ENCODE results near the gene CDK5RAP3. TPM values are rescaled to one million over a fixed set of nuclear protein-coding genes. Genes with fewer than 3 reads are reported as not detected.

CDK5RAP3 gene
- total RNA-seq (72.2 and 118 TPM in 2 replicates), polyA plus RNA-seq (57.1 and 58.1 TPM in 2 replicates), polyA minus RNA-seq (ENCODE audit: low replicate concordance) (22.1 and 73.3 TPM in 2 replicates)
- 76.4 and 78.4 TPM in 2 replicates for polyA plus RNA-seq (2012)

GRCh38 chr17:47970725-47971499 is at the start of gene CDK5RAP3:
Gene CDK5RAP3, plus strand, starts transcription at chr17:47971113. Its CDS starts 34 bp downstream, at chr17:47971147.
- peaks cover 12% of the 10 kb centered on the region for H3K4me1 ChIP-seq (ENCODE audit: control insufficient read depth, extremely low read depth, insufficient read depth, low read length)
- peak within 1 kb of the TSS; percentile 56 to 92 (median 86) for H3K4me3 ChIP-seq (replicated peaks in 1 of 4; ENCODE audit: control extremely low read depth in 1 of 4, insufficient read depth in 1 of 4, low read depth in 3 of 4, low read length in 4 of 4)
- peak within 1 kb of the TSS; percentile 96 for H3K4me2 ChIP-seq (ENCODE audit: extremely low read depth, insufficient read depth, low read length)
- peak within 1 kb of the TSS; percentile 98 for H2AFZ ChIP-seq (ENCODE audit: low read length)
- H3K79me2 ChIP-seq (ENCODE audit: control insufficient read depth, insufficient read depth, low read length), result peaks cover 13% of the 10 kb centered on the region
- DNase-seq (ENCODE audit: low read depth in 2 of 2), result peak; percentile 98 to 99
- peaks cover 11% of the 10 kb centered on the region for H3K36me3 ChIP-seq (ENCODE audit: control insufficient read depth, insufficient read depth, low read length)
- no peaks in the 10 kb centered on the region for H3K27me3 ChIP-seq (ENCODE audit: control insufficient read depth, insufficient read depth, low read length)
- H4K20me1 ChIP-seq (ENCODE audit: control insufficient read depth, extremely low read depth, insufficient read depth, low read length), result no peaks in the 10 kb centered on the region
- TF ChIP-seq CTCF (conservative IDR thresholded peaks at IDR 0.05 in 1 of 2, IDR thresholded peaks at IDR 0.05 in 1 of 2; ENCODE audit: low read depth in 1 of 2, low read length in 2 of 2) (peak; percentile 76 to 77), EZH2 (IDR thresholded peaks at IDR 0.05; ENCODE audit: low read length, missing control alignments) (no peak)
- peak within 1 kb of the TSS; percentile 91 for H3K27ac ChIP-seq (ENCODE audit: insufficient read depth, low read length)
- H3K9me3 ChIP-seq (ENCODE audit: control insufficient read depth, insufficient read depth, low read depth, low read length), result no peaks in the 10 kb centered on the region
- H3K9ac ChIP-seq (ENCODE audit: insufficient read depth, low read length), result peak within 1 kb of the TSS; percentile 75

GRCh38 chr17:47924785-47925677 is 45.9 kb upstream of the CDK5RAP3 start:
- H3K36me3 ChIP-seq (ENCODE audit: control insufficient read depth, insufficient read depth, low read length), result peaks cover 10% of the 10 kb centered on the region
- no peaks in the 10 kb centered on the region for H3K27me3 ChIP-seq (ENCODE audit: control insufficient read depth, insufficient read depth, low read length)
- H3K9me3 ChIP-seq (ENCODE audit: control insufficient read depth, insufficient read depth, low read depth, low read length), result no peaks in the 10 kb centered on the region
- no peak overlapping the region for H3K27ac ChIP-seq (ENCODE audit: insufficient read depth, low read length)
- no peaks in the 10 kb centered on the region for H4K20me1 ChIP-seq (ENCODE audit: control insufficient read depth, extremely low read depth, insufficient read depth, low read length)
- no peak for TF ChIP-seq EZH2 (IDR thresholded peaks at IDR 0.05; ENCODE audit: low read length, missing control alignments)
- TF ChIP-seq CTCF (conservative IDR thresholded peaks at IDR 0.05 in 1 of 2, IDR thresholded peaks at IDR 0.05 in 1 of 2; ENCODE audit: low read depth in 1 of 2, low read length in 2 of 2), result no peak
- no peaks in the 10 kb centered on the region for H3K79me2 ChIP-seq (ENCODE audit: control insufficient read depth, insufficient read depth, low read length)
- no peaks in the 10 kb centered on the region for H3K4me1 ChIP-seq (ENCODE audit: control insufficient read depth, extremely low read depth, insufficient read depth, low read length)
- H3K4me3 ChIP-seq (replicated peaks in 1 of 4; ENCODE audit: control extremely low read depth in 1 of 4, insufficient read depth in 1 of 4, low read depth in 3 of 4, low read length in 4 of 4), result no peak overlapping the region
- peak in 1 of 2 donors; percentile 49 for DNase-seq (ENCODE audit: low read depth in 2 of 2)
- H3K4me2 ChIP-seq (ENCODE audit: extremely low read depth, insufficient read depth, low read length), result no peak overlapping the region
- no peak overlapping the region for H3K9ac ChIP-seq (ENCODE audit: insufficient read depth, low read length)
- no peak overlapping the region for H2AFZ ChIP-seq (ENCODE audit: low read length)

- no peak overlapping the region for H2AFZ ChIP-seq (ENCODE audit: low read length)
- H3K36me3 ChIP-seq (ENCODE audit: control insufficient read depth, insufficient read depth, low read length), result peaks cover 10% of the 10 kb centered on the region
- H3K4me3 ChIP-seq (replicated peaks in 1 of 4; ENCODE audit: control extremely low read depth in 1 of 4, insufficient read depth in 1 of 4, low read depth in 3 of 4, low read length in 4 of 4), result no peak overlapping the region
- no peaks in the 10 kb centered on the region for H3K27me3 ChIP-seq (ENCODE audit: control insufficient read depth, insufficient read depth, low read length)
- no peaks in the 10 kb centered on the region for H3K9me3 ChIP-seq (ENCODE audit: control insufficient read depth, insufficient read depth, low read depth, low read length)
- no peak overlapping the region for H3K27ac ChIP-seq (ENCODE audit: insufficient read depth, low read length)
- H4K20me1 ChIP-seq (ENCODE audit: control insufficient read depth, extremely low read depth, insufficient read depth, low read length), result no peaks in the 10 kb centered on the region
- no peak overlapping the region for H3K9ac ChIP-seq (ENCODE audit: insufficient read depth, low read length)
- no peak overlapping the region for H3K4me2 ChIP-seq (ENCODE audit: extremely low read depth, insufficient read depth, low read length)
- no peaks in the 10 kb centered on the region for H3K4me1 ChIP-seq (ENCODE audit: control insufficient read depth, extremely low read depth, insufficient read depth, low read length)
- no peak for TF ChIP-seq CTCF (conservative IDR thresholded peaks at IDR 0.05 in 1 of 2, IDR thresholded peaks at IDR 0.05 in 1 of 2; ENCODE audit: low read depth in 1 of 2, low read length in 2 of 2)
- TF ChIP-seq EZH2 (IDR thresholded peaks at IDR 0.05; ENCODE audit: low read length, missing control alignments), result no peak
- no peak for DNase-seq (ENCODE audit: low read depth in 2 of 2)
- no peaks in the 10 kb centered on the region for H3K79me2 ChIP-seq (ENCODE audit: control insufficient read depth, insufficient read depth, low read length)
These were observed 45.3 kb upstream of the CDK5RAP3 start for GRCh38 chr17:47925678-47925988.
